GM19395 (cell line): ENCODE measurements around the gene KRT80.

Experiments
- ATAC-seq: cut with Tn5 transposase; IDR thresholded peaks from one replicate; pipeline ENCODE4 v1.9.1; 2021; ENCODE audit warnings: mild to moderate bottlenecking, moderate library complexity; ENCODE audit not compliant: unreplicated experiment

KRT80 gene

DNA sequence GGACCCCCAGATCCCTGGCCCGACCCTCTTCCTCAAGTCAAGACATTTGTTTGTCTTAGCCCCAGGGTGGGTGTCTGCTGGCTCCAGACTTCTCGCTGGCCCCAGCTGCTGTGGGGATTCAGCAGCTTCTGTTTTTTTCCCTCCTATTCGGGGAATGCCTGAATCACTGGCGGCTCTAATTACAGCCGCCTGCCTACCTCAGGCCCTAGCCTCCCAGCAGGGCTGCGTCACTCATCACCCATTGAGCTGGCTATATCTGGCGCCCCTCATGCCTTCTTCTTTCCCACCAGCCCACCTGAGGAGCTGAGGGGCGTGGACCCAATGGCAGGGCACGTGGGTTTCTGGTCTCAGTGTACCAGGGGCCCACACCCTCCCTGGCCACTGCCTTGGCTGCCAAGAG lies 10.1 kb downstream of the KRT80 start:
- no peak for ATAC-seq

GRCh38 chr12:52180971-52181628 lies 10.7 kb downstream of the KRT80 start:
- ATAC-seq = no peak

GRCh38 chr12:52179396-52179973 lies 12.3 kb downstream of the KRT80 start:
- no peak for ATAC-seq

- ATAC-seq = no peak
These were observed 12.8 kb downstream of the KRT80 start for GRCh38 chr12:52178984-52179383.

DNA sequence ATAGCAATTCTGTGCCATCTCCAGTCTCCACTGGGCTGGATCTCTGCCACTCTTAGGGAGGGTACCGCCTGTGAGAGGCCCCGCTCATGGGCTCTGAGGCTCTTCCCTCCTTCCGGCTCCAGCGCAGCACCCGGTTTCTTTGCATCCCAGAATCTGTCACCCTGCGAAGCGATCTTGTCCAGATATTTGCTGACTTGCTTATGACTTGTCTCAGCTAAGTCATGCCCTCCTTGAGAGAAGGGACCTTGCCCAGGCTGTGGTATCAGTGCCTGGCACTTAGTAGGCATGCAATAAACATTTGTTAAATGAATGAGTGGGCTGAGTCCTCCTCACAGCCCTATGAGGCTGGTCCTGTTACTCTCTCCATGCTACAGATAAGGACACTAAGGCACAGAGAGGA lies 13.4 kb downstream of the KRT80 start:
- no peak for ATAC-seq

GRCh38 chr12:52175371-52176350 lies 16.2 kb downstream of the KRT80 start:
- no peak for ATAC-seq

GRCh38 chr12:52173526-52173925 lies 18.3 kb downstream of the KRT80 start:
- no peak for ATAC-seq

DNA sequence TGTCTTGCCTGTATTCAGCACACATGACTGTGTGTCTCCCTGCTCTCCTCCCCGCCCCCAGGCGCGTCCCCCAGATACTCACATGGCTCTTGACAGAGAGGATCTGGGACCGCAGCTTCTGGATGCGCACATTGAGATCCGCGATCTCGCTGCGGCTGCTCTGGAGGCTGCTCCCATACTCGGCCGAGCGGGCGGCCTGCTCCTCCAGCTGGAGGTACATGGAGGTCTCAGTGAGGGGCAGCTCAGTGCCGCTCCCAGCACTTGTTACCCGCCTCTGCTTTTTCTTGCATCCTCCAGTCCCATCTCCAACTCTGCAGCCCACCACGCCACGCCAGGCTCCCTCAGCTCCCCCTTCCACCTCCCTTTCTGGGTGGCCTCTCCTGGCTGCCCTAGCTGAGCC lies 18.9 kb downstream of the KRT80 start:
- no peak for ATAC-seq

- ATAC-seq = no peak
These were observed 19.8 kb downstream of the KRT80 start for GRCh38 chr12:52171950-52172512.

GRCh38 chr12:52170827-52171226 lies 21.0 kb downstream of the KRT80 start:
- ATAC-seq = no peak

DNA sequence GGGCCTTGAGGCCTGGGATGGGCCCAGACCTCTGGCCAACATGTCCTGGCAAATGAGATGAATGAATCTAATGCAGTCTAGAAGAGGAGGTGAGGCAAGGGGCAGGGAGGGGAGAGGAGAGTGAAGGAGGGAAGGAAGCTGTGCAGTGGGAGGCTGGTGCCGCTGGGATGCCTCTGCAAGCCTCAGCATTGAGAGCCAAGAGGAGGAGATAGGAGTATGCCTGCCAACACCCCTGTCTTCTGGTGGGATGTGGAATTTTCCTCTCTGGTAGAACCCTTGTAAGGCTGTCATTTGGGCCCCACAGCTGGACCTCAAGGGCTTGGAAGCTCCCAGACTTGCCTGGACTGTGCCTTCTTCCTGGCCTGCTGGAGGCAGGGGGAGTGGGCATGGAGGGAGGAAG lies 21.9 kb downstream of the KRT80 start:
- ATAC-seq = no peak

DNA sequence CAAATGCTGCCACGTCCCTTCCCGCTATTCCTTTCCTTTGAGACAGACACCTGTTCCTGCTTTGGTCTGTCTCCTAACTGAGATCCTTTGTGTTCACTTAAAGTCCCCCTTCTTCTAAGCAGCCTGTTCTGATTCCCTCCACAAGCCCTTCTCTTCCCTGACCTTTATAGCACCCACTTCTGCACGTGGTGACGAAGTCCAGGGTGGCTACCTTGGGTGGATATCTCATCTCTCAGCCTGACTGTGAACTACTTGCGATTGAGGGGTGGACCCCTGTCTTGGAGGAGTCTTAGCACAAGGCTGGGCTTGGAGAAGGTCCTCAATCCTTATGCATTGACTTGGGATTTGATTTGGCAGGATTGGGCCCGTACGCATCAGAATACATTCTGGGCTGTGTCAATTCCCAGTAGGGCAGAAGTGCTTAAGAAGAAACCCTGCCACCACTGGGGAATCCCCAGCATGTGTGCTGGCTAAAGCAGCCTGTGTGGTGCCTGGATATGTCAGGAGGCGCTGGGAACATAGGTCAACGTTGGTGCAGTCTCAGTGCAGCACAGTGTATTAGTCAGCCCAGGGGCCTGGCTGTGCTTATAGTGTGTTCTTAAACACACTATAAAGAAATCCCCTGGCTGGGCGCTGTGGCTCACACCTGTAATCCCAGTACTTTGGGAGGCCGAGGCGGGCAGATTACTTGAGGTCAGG lies 23.6 kb downstream of the KRT80 start:
- ATAC-seq = no peak

- no peak for ATAC-seq
These were observed 24.3 kb downstream of the KRT80 start for GRCh38 chr12:52167526-52167925.

- no peak for ATAC-seq
These were observed 25.1 kb downstream of the KRT80 start for GRCh38 chr12:52166672-52167071.

- no peak for ATAC-seq
These were observed 26.5 kb downstream of the KRT80 start for GRCh38 chr12:52165096-52165855.

GRCh38 chr12:52164624-52165023 lies 27.2 kb downstream of the KRT80 start:
- ATAC-seq = no peak

- ATAC-seq = no peak
These were observed 28.8 kb downstream of the KRT80 start for GRCh38 chr12:52162981-52163380.

- no peak for ATAC-seq
These were observed 31.6 kb downstream of the KRT80 start for GRCh38 chr12:52160200-52160599.

DNA sequence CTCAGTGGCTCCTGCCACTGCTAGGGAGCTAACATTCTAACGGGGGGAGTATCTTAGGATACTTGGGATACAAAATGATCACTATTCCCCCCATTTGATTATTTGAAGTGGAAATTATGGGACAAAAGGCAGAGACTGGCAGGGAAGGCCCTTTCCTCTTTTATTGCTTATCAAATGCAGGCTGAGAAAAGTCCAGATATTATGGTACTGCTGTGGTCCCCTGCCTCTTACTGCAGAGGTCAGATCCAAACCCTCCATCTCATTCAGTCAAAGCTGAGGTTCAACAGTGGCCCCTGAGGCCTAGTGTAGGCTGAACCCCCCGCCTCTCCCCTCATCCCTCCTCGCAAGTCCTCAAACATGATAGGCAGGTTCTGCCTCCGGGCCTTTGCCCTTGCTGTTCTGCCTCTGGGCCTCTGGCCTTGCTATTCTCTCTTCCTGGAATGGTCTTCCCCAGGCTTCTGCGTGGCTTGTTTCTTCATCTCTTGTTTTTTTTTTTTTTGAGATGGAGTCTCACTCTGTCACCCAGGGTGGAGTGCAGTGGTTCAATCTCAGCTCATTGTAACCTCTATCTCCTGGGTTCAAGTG lies 34.2 kb downstream of the KRT80 start:
- ATAC-seq = no peak
